ENCODE measurements around the gene RPS6KB1. TPM values are rescaled to one million over a fixed set of nuclear protein-coding genes. Genes with fewer than 3 reads are reported as not detected.
A peak's percentile ranks its signal among the peaks of the same experiment; 100 is the strongest.
"Not testable (repeated sequence)": the region's sequence is repeated elsewhere in the genome, so short reads cannot be mapped to it uniquely, and the experiment has no call there.

The RPS6KB1 gene
- total RNA-seq, 2 donors from 2014 or later, result 28.2 to 38.1 TPM

DNA sequence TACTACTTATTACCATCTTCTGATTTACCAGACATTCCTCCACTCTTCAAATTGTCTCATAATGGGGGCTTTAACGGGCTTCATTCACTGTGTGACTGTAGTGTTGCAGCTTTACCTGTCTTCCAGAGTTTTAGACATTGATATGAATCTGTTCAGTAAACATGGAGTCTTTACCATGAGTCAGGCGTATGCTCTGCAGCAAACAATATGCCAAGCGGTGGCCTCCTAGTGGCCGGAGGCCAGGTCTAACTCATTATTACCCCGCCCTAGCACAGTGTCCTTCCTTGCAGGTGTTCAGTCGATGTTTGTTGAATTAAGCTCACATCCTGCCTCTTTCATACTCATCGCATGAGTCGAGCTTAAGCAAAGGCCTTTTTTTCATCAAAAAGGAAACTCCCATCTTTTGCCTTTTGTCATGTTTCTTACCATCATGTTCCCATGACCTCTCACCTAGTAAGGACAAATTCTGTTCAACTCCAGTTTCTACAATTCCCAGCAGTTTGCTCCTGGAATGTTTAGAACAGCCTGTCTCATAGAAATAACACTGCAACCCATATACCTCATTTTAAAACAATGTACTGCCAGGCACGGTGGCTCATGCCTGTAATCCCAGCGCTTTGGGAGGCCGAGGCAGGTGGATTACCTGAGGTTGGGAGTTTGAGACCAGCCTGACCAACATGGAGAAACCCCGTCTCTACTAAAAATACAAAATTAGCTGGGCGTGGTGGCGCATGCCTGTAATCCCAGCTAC, 39.6 kb upstream of the RPS6KB1 start:
- H3K4me1 ChIP-seq (replicated peaks), result peaks cover 18% of the 10 kb centered on the region
- TF ChIP-seq POLR2AphosphoS5 (IDR thresholded peaks at IDR 0.05) (peak; percentile 85), POLR2A (IDR thresholded peaks at IDR 0.05) (no peak)
- TF ChIP-seq, protein P1, sequence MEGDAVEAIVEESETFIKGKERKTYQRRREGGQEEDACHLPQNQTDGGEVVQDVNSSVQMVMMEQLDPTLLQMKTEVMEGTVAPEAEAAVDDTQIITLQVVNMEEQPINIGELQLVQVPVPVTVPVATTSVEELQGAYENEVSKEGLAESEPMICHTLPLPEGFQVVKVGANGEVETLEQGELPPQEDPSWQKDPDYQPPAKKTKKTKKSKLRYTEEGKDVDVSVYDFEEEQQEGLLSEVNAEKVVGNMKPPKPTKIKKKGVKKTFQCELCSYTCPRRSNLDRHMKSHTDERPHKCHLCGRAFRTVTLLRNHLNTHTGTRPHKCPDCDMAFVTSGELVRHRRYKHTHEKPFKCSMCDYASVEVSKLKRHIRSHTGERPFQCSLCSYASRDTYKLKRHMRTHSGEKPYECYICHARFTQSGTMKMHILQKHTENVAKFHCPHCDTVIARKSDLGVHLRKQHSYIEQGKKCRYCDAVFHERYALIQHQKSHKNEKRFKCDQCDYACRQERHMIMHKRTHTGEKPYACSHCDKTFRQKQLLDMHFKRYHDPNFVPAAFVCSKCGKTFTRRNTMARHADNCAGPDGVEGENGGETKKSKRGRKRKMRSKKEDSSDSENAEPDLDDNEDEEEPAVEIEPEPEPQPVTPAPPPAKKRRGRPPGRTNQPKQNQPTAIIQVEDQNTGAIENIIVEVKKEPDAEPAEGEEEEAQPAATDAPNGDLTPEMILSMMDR (IDR thresholded peaks at IDR 0.05), result peak; percentile 13 to 74 (median 48)
- H3K4me3 ChIP-seq, result no peak overlapping the region
- intact Hi-C loops (cut with DNase I), result no loop called here
- no peaks in the 10 kb centered on the region for H3K9me3 ChIP-seq
- H3K36me3 ChIP-seq, result no peaks in the 10 kb centered on the region
- 56% methylated on average over 14 of the region's 14 CpGs for WGBS
- no peaks in the 10 kb centered on the region for H3K27me3 ChIP-seq (replicated peaks; ENCODE audit: insufficient read depth)
- H3K27ac ChIP-seq, result peak overlapping the region; percentile 73 to 86
- peak; percentile 77 for DNase-seq (ENCODE audit: low spot score)

DNA sequence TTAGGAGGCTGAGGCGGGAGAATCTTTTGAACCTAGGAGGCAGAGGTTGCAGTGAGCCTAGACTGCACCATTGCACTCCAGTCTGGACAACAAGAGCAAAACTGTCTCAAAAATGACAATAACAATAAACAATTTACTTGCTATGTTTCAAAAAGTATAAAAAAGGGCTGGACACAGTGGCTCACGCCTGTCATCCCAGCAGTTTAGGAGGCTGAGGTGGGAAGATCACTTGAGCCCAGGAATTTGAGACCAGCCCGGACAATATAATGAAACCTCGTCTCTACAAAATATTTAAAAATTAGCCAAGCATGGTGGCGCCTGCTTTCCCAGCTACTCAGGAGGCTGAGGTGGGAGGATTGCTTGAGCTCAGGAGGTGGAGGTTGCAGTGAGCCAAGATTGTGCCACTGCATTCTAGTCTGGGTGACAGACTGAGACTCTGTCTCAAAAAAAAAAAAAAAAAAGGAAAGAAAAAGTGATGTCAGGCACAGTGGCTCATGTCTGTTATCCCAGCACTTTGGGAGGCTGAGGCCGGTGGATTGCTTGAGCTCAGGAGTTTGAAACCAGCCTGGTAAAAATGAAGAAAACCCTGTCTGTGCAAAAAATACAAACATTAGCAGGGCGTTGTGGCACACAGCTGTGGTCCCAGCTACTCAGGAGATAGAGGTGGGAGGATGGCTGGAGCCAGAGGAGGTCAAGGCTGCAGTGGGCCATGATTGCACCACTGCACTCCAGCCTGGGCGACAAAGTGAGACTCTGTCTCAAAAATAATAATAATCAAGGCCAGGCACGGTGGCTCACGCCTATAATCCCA, 38.8 kb upstream of the RPS6KB1 start:
- H3K36me3 ChIP-seq; H3K27me3 ChIP-seq (replicated peaks; ENCODE audit: insufficient read depth); intact Hi-C loops (cut with DNase I); H3K4me3 ChIP-seq; H3K9me3 ChIP-seq; DNase-seq (ENCODE audit: low spot score): not testable (repeated sequence)
- peaks cover 18% of the 10 kb centered on the region for H3K4me1 ChIP-seq (replicated peaks)
- H3K27ac ChIP-seq, result peak overlapping the region; percentile 73 to 86
- WGBS, result 95% methylated on average over 10 of the region's 10 CpGs

DNA sequence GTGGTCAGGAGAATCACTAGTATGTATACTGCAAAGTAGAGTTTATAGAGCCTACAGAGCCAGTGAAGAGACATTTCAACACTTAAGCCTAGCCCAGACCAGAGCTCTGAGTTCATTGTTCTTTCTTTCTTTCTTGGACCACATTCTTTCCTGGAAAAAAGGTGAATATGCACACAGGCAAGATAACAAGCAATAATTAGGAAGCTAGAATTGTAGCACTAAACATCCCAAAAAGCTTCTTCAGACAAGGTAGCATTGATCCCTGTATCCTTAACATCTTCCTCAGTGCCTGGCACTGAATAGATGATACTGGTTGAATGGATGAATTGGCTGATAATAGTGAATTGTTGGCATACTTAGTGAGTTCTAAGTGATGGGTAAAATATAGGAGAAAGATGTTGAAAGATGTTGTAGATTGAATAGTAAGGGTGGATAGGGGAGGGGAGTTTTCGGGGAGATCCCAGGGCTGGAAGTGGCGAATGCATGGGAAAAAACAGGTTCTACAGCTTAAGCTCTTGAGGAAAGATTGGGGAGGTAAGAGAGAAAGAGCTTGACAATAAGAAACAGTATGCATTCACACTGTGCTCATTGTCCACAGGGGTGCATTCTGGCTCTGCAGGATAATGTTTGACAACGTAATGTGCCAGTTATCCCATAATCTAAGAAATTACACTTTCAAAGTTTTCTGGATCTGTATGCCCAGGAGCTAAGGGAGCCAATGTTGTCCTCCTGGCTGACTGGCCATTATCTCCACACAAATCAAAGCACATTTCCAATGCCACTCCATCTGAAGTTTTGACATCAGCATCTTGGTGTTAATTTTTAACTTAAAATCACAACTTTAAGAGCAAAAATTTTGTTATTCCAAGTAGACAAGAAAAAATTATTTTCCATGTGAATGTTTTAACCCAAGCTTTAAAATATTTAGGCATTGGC, 35.8 kb upstream of the RPS6KB1 start:
- intact Hi-C loops (cut with DNase I), result no loop called here
- Histone ChIP-seq H3K27ac (no peak overlapping the region), H3K4me1 (replicated peaks) (peaks cover 7% of the 10 kb centered on the region), H3K4me3 (no peak overlapping the region), H3K9me3 (no peaks in the 10 kb centered on the region), H3K27me3 (replicated peaks; ENCODE audit: insufficient read depth) (no peaks in the 10 kb centered on the region), H3K36me3 (peaks cover 0 to 10% of the 10 kb centered on the region in 2 donors)
- TF ChIP-seq, protein P1 (IDR thresholded peaks at IDR 0.05), result no peak
- TF ChIP-seq POLR2AphosphoS5 (IDR thresholded peaks at IDR 0.05), result no peak
- no peak for TF ChIP-seq POLR2A (IDR thresholded peaks at IDR 0.05)
- WGBS, result 49% methylated on average over 3 of the region's 3 CpGs
- DNase-seq (ENCODE audit: low spot score), result no peak

DNA sequence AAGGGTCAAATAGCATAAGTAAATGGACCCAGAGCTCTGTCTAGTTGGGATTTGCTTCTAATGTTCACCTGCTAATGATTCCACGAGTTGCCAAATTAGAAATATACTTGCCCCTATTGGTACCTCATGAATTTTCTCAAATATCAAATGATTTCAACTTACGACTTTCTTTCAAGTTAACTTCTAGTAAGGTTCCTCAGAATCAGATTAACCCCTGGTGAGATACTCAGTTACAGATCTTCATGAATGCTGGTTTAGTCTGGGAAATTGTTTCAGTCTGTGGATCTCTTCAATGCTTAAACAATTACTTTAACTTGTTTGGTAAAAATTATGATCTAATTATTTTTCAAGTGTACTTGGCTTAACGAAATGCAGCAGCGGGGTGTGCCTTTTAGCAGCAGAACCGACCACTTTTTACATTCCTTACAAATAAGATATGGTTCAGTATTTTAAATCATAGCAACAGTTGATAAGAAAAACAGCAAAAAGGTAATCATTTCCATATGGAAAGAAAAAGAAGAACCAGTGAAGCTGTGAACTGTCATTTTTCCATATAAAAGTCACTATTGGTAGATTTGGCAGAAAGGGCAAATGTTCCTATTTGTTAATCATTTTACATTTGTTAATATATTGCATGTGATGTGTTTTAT, 34.6 kb upstream of the RPS6KB1 start:
- TF ChIP-seq POLR2AphosphoS5 (IDR thresholded peaks at IDR 0.05), result no peak
- no peak for TF ChIP-seq POLR2A (IDR thresholded peaks at IDR 0.05)
- TF ChIP-seq, protein P1 (IDR thresholded peaks at IDR 0.05), result no peak
- Histone ChIP-seq H3K4me3 (no peak overlapping the region), H3K27me3 (replicated peaks; ENCODE audit: insufficient read depth) (no peaks in the 10 kb centered on the region), H3K36me3 (peaks cover 0 to 10% of the 10 kb centered on the region in 2 donors), H3K9me3 (no peaks in the 10 kb centered on the region), H3K4me1 (replicated peaks) (no peaks in the 10 kb centered on the region), H3K27ac (no peak overlapping the region)
- DNase-seq (ENCODE audit: low spot score), result no peak
- intact Hi-C loops (cut with DNase I), result no loop called here
- 83% methylated on average over 5 of the region's 5 CpGs for WGBS

Data from prostate gland (tissue), 2 donors.